DND-41 (cell line): ENCODE data around the gene PPP2CA.

Source experiments
- ATAC-seq: fragments of 200-7000 bp; cut with Tn5 transposase; 3 replicates; pipeline ENCODE4 v1.9.1; 2021; ENCODE audit warnings: low read depth; ENCODE audit not compliant: insufficient read depth
- DNase-seq: peaks from one replicate; pipeline ENCODE4 v3.0.0-alpha.2; 2020
- H2AFZ ChIP-seq: 2 replicates; pipeline ENCODE4 v1.6.0; 2012; ENCODE audit warnings: low read depth, low read length
- H3K27ac ChIP-seq: 2 replicates; pipeline ENCODE4 v1.5.1; 2012; ENCODE audit warnings: low read length, inconsistent platforms
- H3K27me3 ChIP-seq: fragments of 200-600 bp; sonication (generic); 2 replicates; pipeline ENCODE4 v1.6.0; 2012; ENCODE audit warnings: low read length, mild to moderate bottlenecking, inconsistent platforms; ENCODE audit not compliant: insufficient read depth, poor library complexity
- H3K36me3 ChIP-seq: 2 replicates; pipeline ENCODE4 v1.5.1; 2012; ENCODE audit warnings: low read length, inconsistent platforms; ENCODE audit not compliant: insufficient read depth
- H3K4me1 ChIP-seq: 2 replicates; pipeline ENCODE4 v1.5.1; 2012; ENCODE audit warnings: mild to moderate bottlenecking, low read length; ENCODE audit not compliant: insufficient read depth
- H3K4me2 ChIP-seq: 2 replicates; pipeline ENCODE4 v1.6.0; 2012; ENCODE audit warnings: mild to moderate bottlenecking, moderate library complexity, low read length, inconsistent platforms; ENCODE audit not compliant: insufficient read depth
- H3K4me3 ChIP-seq, 2 experiments: fragments of 200-600 bp in 1 of 2; shearing (Covaris generic) in 1 of 2; 2 replicates each; pipeline ENCODE4 v1.5.1; 2012 to 2016; ENCODE audit warnings: inconsistent platforms in 2 of 2, low read length in 2 of 2, mild to moderate bottlenecking in 2 of 2, low read depth in 1 of 2, moderate library complexity in 1 of 2
- H3K79me2 ChIP-seq: 2 replicates; pipeline ENCODE4 v1.6.0; 2012; ENCODE audit warnings: low read length, inconsistent platforms; ENCODE audit not compliant: insufficient read depth
- H3K9ac ChIP-seq: 2 replicates; pipeline ENCODE4 v1.6.0; 2012; ENCODE audit warnings: low read depth, mild to moderate bottlenecking, inconsistent platforms, low read length, moderate library complexity
- H3K9me3 ChIP-seq: 2 replicates; pipeline ENCODE4 v1.5.1; 2012; ENCODE audit warnings: low read length, moderate library complexity, mild to moderate bottlenecking, inconsistent platforms; ENCODE audit not compliant: insufficient read depth, severe bottlenecking
- H4K20me1 ChIP-seq: 2 replicates; pipeline ENCODE4 v1.6.0; 2012; ENCODE audit warnings: low read length; ENCODE audit not compliant: insufficient read depth
- EZH2 ChIP-seq: IDR thresholded peaks from 3 replicates; pipeline ENCODE4 v1.6.1; 2012; ENCODE audit warnings: borderline replicate concordance, low read depth, mild to moderate bottlenecking, moderate library complexity, low read length, inconsistent platforms; ENCODE audit not compliant: severe bottlenecking
- TF ChIP-seq, protein P1 (sequence below): IDR thresholded peaks from 2 replicates; pipeline ENCODE4 v1.5.1; 2012; ENCODE audit warnings: borderline replicate concordance, low read length, moderate library complexity, mild to moderate bottlenecking; ENCODE audit not compliant: poor library complexity, severe bottlenecking; ENCODE audit errors: extremely low read depth

PPP2CA gene

DNA sequence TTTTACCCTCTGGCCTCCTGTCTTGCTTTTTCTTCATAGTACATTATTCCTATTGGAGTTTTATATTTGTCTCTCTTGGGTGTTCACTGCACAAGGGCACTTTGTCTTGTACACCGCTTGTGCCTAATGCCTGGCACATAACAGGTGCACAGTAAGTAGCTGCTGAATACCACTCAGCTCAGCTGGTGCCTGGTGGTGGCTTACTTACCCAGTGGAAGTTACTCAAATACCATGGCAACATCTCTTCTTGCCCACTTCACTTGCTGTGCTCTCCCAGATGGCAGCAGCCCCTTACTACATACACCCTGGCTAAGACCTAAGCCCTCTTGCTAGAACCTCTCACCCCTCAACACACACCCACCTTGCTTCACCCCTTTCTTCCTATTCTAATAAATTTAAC is 37.8 kb downstream of the PPP2CA start:
- Histone ChIP-seq H3K36me3 (no peaks in the 10 kb centered on the region), H3K9ac (no peak overlapping the region), H3K27ac (no peak overlapping the region), H3K27me3 (no peaks in the 10 kb centered on the region), H2AFZ (no peak overlapping the region), H3K4me3 (no peak overlapping the region), H3K4me1 (no peaks in the 10 kb centered on the region), H3K79me2 (no peaks in the 10 kb centered on the region), H3K9me3 (no peaks in the 10 kb centered on the region), H3K4me2 (no peak overlapping the region), H4K20me1 (peaks cover 8% of the 10 kb centered on the region)
- TF ChIP-seq, protein P1, sequence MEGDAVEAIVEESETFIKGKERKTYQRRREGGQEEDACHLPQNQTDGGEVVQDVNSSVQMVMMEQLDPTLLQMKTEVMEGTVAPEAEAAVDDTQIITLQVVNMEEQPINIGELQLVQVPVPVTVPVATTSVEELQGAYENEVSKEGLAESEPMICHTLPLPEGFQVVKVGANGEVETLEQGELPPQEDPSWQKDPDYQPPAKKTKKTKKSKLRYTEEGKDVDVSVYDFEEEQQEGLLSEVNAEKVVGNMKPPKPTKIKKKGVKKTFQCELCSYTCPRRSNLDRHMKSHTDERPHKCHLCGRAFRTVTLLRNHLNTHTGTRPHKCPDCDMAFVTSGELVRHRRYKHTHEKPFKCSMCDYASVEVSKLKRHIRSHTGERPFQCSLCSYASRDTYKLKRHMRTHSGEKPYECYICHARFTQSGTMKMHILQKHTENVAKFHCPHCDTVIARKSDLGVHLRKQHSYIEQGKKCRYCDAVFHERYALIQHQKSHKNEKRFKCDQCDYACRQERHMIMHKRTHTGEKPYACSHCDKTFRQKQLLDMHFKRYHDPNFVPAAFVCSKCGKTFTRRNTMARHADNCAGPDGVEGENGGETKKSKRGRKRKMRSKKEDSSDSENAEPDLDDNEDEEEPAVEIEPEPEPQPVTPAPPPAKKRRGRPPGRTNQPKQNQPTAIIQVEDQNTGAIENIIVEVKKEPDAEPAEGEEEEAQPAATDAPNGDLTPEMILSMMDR = no peak
- TF ChIP-seq EZH2 = no peak
- peak; percentile 17; the same call in 1 of the 3 replicates for ATAC-seq
- no peak for DNase-seq

- H4K20me1 ChIP-seq = peaks cover 5% of the 10 kb centered on the region
- H3K4me3 ChIP-seq = no peak overlapping the region
- no peaks in the 10 kb centered on the region for H3K9me3 ChIP-seq
- no peak overlapping the region for H2AFZ ChIP-seq
- TF ChIP-seq, protein P1 = peak; percentile 94
- TF ChIP-seq EZH2 = no peak
- H3K9ac ChIP-seq = no peak overlapping the region
- no peaks in the 10 kb centered on the region for H3K79me2 ChIP-seq
- no peaks in the 10 kb centered on the region for H3K4me1 ChIP-seq
- ATAC-seq (peak; percentile 94), DNase-seq (peak; percentile 73)
- H3K27ac ChIP-seq = no peak overlapping the region
- H3K4me2 ChIP-seq = no peak overlapping the region
- H3K27me3 ChIP-seq = no peaks in the 10 kb centered on the region
- no peaks in the 10 kb centered on the region for H3K36me3 ChIP-seq
Observed at GRCh38 chr5:134184155-134185135, 41.4 kb downstream of the PPP2CA start.

DNA sequence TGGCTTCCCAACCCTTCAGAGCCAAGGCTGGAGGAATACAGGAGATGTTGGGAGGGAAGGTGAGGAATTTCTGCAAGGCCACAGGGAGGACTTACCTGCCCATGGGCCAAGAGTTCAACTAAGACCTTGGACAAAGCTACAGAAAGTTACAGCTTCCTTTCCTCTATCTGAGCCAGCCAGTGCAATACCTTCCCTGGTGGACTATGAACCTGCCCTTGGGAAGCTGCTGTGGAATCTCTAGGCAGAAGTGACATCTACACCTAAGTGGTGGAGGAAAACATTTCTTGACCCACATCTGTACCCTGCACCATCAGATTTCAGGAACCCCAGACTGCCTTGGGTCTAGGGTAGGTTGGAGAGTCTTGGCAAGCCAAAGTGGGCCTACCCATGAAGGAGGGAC is 42.4 kb downstream of the PPP2CA start:
- no peak overlapping the region for H2AFZ ChIP-seq
- H3K4me3 ChIP-seq = no peak overlapping the region
- no peak for ATAC-seq
- H4K20me1 ChIP-seq = peaks cover 5% of the 10 kb centered on the region
- H3K9me3 ChIP-seq = no peaks in the 10 kb centered on the region
- no peaks in the 10 kb centered on the region for H3K36me3 ChIP-seq
- no peaks in the 10 kb centered on the region for H3K79me2 ChIP-seq
- H3K9ac ChIP-seq = no peak overlapping the region
- DNase-seq = no peak
- H3K27ac ChIP-seq = no peak overlapping the region
- no peak overlapping the region for H3K4me2 ChIP-seq
- no peaks in the 10 kb centered on the region for H3K4me1 ChIP-seq
- TF ChIP-seq EZH2 = no peak
- TF ChIP-seq, protein P1 = no peak
- H3K27me3 ChIP-seq = no peaks in the 10 kb centered on the region
